HUES48 (cell line): Measurements from ENCODE around the gene SETDB1.

Experiments used
- H3K27ac ChIP-seq: one replicate; pipeline ENCODE4 v1.7.0; 2013; ENCODE audit warnings: low read depth, low read length, inconsistent platforms
- H3K27me3 ChIP-seq: 2 replicates; pipeline ENCODE4 v1.6.1; 2013; ENCODE audit warnings: mild to moderate bottlenecking, low read length; ENCODE audit not compliant: control insufficient read depth, insufficient read depth
- H3K36me3 ChIP-seq: 2 replicates; pipeline ENCODE4 v1.6.1; 2013; ENCODE audit warnings: low read length; ENCODE audit not compliant: control insufficient read depth, insufficient read depth
- H3K4me1 ChIP-seq: 2 replicates; pipeline ENCODE4 v1.6.1; 2013; ENCODE audit warnings: mild to moderate bottlenecking, low read length; ENCODE audit not compliant: control insufficient read depth, insufficient read depth
- H3K4me3 ChIP-seq: 2 replicates; pipeline ENCODE4 v1.5.1; 2013; ENCODE audit warnings: mild to moderate bottlenecking, low read depth, low read length
- H3K9ac ChIP-seq: 2 replicates; pipeline ENCODE4 v1.6.1; 2013; ENCODE audit warnings: mild to moderate bottlenecking, low read depth, low read length, moderate library complexity
- H3K9me3 ChIP-seq: 2 replicates; pipeline ENCODE4 v1.6.1; 2013; ENCODE audit warnings: low read length; ENCODE audit not compliant: control insufficient read depth, insufficient read depth

The SETDB1 gene

DNA sequence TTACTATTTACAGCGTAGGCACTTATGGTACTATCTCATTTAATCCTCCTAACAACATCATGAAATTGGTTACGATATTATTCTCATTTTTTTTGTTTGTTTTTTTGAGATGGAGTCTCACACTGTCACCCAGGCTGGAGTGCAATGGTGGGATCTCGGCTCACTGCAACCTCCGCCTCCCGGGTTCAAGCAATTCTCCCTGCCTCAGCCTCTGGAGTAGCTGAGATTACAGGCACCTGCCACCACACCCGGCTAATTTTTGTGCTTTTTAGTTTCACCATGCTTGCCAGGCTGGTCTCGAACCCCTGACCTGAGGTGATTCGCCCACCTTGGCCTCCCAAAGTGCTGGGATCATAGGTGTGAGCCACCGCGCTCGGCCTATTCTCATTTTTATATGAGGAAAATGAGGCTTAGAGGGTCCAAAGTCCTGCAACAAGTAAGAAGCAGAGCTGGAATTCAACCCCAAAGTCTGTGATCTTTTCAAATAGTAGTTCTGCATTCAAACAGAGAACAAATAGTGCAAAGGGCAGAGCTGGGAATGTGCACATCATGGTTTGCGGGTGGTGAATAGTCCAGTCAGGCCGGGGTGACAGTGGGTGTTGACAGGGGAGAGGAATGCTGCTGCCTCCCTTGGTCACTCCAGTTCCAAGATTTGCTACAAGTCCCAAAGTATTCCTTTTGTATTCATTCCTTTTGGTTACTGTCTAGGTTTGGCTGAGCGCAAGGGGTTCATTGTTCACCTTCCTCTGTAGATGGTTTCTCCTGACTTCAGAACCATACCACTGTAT is 86.7 kb downstream of the SETDB1 start:
- peaks cover 3% of the 10 kb centered on the region for H3K36me3 ChIP-seq
- H3K4me1 ChIP-seq = peaks cover 8% of the 10 kb centered on the region; the same call in 1 of the 2 replicates
- no peaks in the 10 kb centered on the region for H3K27me3 ChIP-seq
- no peak overlapping the region for H3K27ac ChIP-seq
- no peak overlapping the region for H3K4me3 ChIP-seq
- H3K9ac ChIP-seq = no peak overlapping the region
- H3K9me3 ChIP-seq = no peaks in the 10 kb centered on the region

DNA sequence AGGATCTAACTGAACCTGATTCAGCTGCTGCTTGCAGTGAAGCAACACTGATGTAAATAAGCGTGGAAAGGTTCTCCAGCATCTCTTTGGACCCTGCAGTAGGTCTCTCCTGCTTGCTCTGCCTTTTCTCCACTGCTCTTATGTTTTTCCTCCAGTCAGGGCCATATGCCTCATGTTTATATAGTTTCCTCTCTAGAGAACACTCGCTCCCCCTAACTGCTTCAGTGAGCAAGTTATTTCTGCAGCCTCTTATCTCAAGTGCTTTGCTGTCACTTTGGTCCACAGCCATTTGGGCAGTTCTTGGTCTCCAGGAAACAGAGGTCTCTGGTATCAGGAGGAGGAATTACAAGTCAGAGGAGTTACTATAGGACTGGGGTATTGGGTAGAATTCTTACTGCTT is 87.4 kb downstream of the SETDB1 start:
- H3K36me3 ChIP-seq = peaks cover 10% of the 10 kb centered on the region
- no peak overlapping the region for H3K27ac ChIP-seq
- H3K27me3 ChIP-seq = no peaks in the 10 kb centered on the region
- H3K4me3 ChIP-seq = no peak overlapping the region
- H3K9me3 ChIP-seq = no peaks in the 10 kb centered on the region
- peaks cover 6% of the 10 kb centered on the region; the same call in 1 of the 2 replicates for H3K4me1 ChIP-seq
- H3K9ac ChIP-seq = no peak overlapping the region
